Measurements from ENCODE around the gene MYRIP.
"Not testable (repeated sequence)": the region's sequence is repeated elsewhere in the genome, so short reads cannot be mapped to it uniquely, and the experiment has no call there.

Gene MYRIP

DNA sequence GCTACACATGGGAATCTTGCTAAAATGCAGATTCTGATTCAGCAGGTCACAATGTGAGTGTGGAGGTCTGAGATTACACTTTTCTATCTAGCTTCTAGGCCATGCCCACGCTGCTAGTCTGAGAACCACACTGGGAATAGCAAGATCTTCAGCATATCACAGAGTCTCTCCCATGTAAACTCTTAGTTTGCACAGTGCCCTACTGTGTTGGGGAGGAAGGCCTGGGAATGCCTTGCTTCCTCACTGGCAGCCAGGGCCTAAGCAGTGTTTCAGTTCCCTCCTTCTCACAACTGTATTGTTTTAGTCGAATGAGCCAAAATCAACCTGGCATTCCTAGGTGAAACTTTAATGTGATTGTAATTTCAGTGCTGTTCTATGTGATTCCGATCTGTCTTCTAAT is 320.1 kb downstream of the MYRIP start:
- H3K4me1 ChIP-seq (ENCODE audit: control insufficient read depth, insufficient read depth, low read length), result no peaks in the 10 kb centered on the region
- peaks cover 13% of the 10 kb centered on the region for H3K9me3 ChIP-seq (ENCODE audit: control insufficient read depth, insufficient read depth, low read depth, low read length)
- no peak overlapping the region for H3K4me3 ChIP-seq (ENCODE audit: low read depth, low read length)
- H3K36me3 ChIP-seq (ENCODE audit: control insufficient read depth, insufficient read depth, low read length), result no peaks in the 10 kb centered on the region
- H3K27ac ChIP-seq (ENCODE audit: low read depth, low read length), result no peak overlapping the region
- no peak overlapping the region for H3K9ac ChIP-seq (ENCODE audit: low read length)
- H3K27me3 ChIP-seq (ENCODE audit: control insufficient read depth, insufficient read depth, low read length), result no peaks in the 10 kb centered on the region

- no peaks in the 10 kb centered on the region for H3K4me1 ChIP-seq (ENCODE audit: control insufficient read depth, insufficient read depth, low read length)
- H3K9ac ChIP-seq (ENCODE audit: low read length), result no peak overlapping the region
- H3K27ac ChIP-seq (ENCODE audit: low read depth, low read length), result no peak overlapping the region
- H3K4me3 ChIP-seq (ENCODE audit: low read depth, low read length), result no peak overlapping the region
- no peaks in the 10 kb centered on the region for H3K36me3 ChIP-seq (ENCODE audit: control insufficient read depth, insufficient read depth, low read length)
- no peaks in the 10 kb centered on the region for H3K27me3 ChIP-seq (ENCODE audit: control insufficient read depth, insufficient read depth, low read length)
- peaks cover 13% of the 10 kb centered on the region for H3K9me3 ChIP-seq (ENCODE audit: control insufficient read depth, insufficient read depth, low read depth, low read length)
These were observed 320.6 kb downstream of the MYRIP start for GRCh38 chr3:40129981-40130380.

- H3K27me3 ChIP-seq (ENCODE audit: control insufficient read depth, insufficient read depth, low read length), result no peaks in the 10 kb centered on the region
These were observed 321.3 kb downstream of the MYRIP start for GRCh38 chr3:40130721-40131120.

GRCh38 chr3:40133886-40134575 is 324.6 kb downstream of the MYRIP start:
- H3K9me3 ChIP-seq (ENCODE audit: control insufficient read depth, insufficient read depth, low read depth, low read length), result peaks cover 13% of the 10 kb centered on the region
- not testable (repeated sequence) for H3K4me3 ChIP-seq (ENCODE audit: low read depth, low read length); H3K27ac ChIP-seq (ENCODE audit: low read depth, low read length); H3K4me1 ChIP-seq (ENCODE audit: control insufficient read depth, insufficient read depth, low read length); H3K9ac ChIP-seq (ENCODE audit: low read length); H3K27me3 ChIP-seq (ENCODE audit: control insufficient read depth, insufficient read depth, low read length); H3K36me3 ChIP-seq (ENCODE audit: control insufficient read depth, insufficient read depth, low read length)

More at GRCh38 chr3:40130721-40131120, 321.3 kb downstream of the MYRIP start:
- Histone ChIP-seq H3K4me3 (ENCODE audit: low read depth, low read length) (no peak overlapping the region), H3K27ac (ENCODE audit: low read depth, low read length) (no peak overlapping the region), H3K36me3 (ENCODE audit: control insufficient read depth, insufficient read depth, low read length) (no peaks in the 10 kb centered on the region), H3K4me1 (ENCODE audit: control insufficient read depth, insufficient read depth, low read length) (no peaks in the 10 kb centered on the region), H3K9ac (ENCODE audit: low read length) (no peak overlapping the region), H3K9me3 (ENCODE audit: control insufficient read depth, insufficient read depth, low read depth, low read length) (peaks cover 13% of the 10 kb centered on the region)

GRCh38 chr3:40137591-40138295 is 328.3 kb downstream of the MYRIP start:
- no peaks in the 10 kb centered on the region for H3K27me3 ChIP-seq (ENCODE audit: control insufficient read depth, insufficient read depth, low read length)
- no peaks in the 10 kb centered on the region for H3K36me3 ChIP-seq (ENCODE audit: control insufficient read depth, insufficient read depth, low read length)
- H3K27ac ChIP-seq (ENCODE audit: low read depth, low read length), result no peak overlapping the region

GRCh38 chr3:40143283-40144090 is 334.1 kb downstream of the MYRIP start:
- no peaks in the 10 kb centered on the region for H3K9me3 ChIP-seq (ENCODE audit: control insufficient read depth, insufficient read depth, low read depth, low read length)
- H3K36me3 ChIP-seq (ENCODE audit: control insufficient read depth, insufficient read depth, low read length), result no peaks in the 10 kb centered on the region
- H3K27ac ChIP-seq (ENCODE audit: low read depth, low read length), result no peak overlapping the region
- H3K9ac ChIP-seq (ENCODE audit: low read length), result no peak overlapping the region
- H3K4me1 ChIP-seq (ENCODE audit: control insufficient read depth, insufficient read depth, low read length), result no peaks in the 10 kb centered on the region
- H3K4me3 ChIP-seq (ENCODE audit: low read depth, low read length), result no peak overlapping the region
- H3K27me3 ChIP-seq (ENCODE audit: control insufficient read depth, insufficient read depth, low read length), result no peaks in the 10 kb centered on the region

More at GRCh38 chr3:40137591-40138295, 328.3 kb downstream of the MYRIP start:
- Histone ChIP-seq H3K9me3 (ENCODE audit: control insufficient read depth, insufficient read depth, low read depth, low read length) (peaks cover 13% of the 10 kb centered on the region), H3K4me1 (ENCODE audit: control insufficient read depth, insufficient read depth, low read length) (no peaks in the 10 kb centered on the region), H3K9ac (ENCODE audit: low read length) (no peak overlapping the region), H3K4me3 (ENCODE audit: low read depth, low read length) (no peak overlapping the region)

DNA sequence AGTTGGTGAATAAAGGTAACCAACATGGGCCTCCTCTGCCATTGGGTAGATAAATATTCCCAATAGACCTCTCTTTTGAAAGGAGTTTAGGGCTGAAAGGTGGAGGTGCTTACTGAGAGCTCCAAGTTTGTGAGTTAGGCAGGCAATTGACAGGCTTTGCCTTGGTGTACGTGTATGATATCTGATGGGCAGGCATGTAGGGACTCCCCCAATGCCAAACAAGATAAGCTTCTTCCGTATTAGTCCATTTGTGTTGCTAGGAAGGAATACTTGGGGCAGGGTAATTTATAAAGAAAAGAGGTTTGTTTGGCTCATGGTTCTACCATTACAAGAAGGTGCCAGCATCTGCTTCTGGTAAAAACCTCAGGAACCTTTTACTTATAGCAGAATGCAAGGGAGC is 339.4 kb downstream of the MYRIP start:
- Histone ChIP-seq H3K36me3 (ENCODE audit: control insufficient read depth, insufficient read depth, low read length) (no peaks in the 10 kb centered on the region), H3K27ac (ENCODE audit: low read depth, low read length) (no peak overlapping the region), H3K4me3 (ENCODE audit: low read depth, low read length) (no peak overlapping the region), H3K9me3 (ENCODE audit: control insufficient read depth, insufficient read depth, low read depth, low read length) (no peaks in the 10 kb centered on the region), H3K4me1 (ENCODE audit: control insufficient read depth, insufficient read depth, low read length) (no peaks in the 10 kb centered on the region), H3K27me3 (ENCODE audit: control insufficient read depth, insufficient read depth, low read length) (no peaks in the 10 kb centered on the region), H3K9ac (ENCODE audit: low read length) (no peak overlapping the region)

GRCh38 chr3:40152482-40153133 is 343.2 kb downstream of the MYRIP start:
- Histone ChIP-seq H3K27ac (ENCODE audit: low read depth, low read length) (no peak overlapping the region), H3K4me3 (ENCODE audit: low read depth, low read length) (no peak overlapping the region), H3K9me3 (ENCODE audit: control insufficient read depth, insufficient read depth, low read depth, low read length) (no peaks in the 10 kb centered on the region), H3K36me3 (ENCODE audit: control insufficient read depth, insufficient read depth, low read length) (no peaks in the 10 kb centered on the region), H3K27me3 (ENCODE audit: control insufficient read depth, insufficient read depth, low read length) (no peaks in the 10 kb centered on the region), H3K4me1 (ENCODE audit: control insufficient read depth, insufficient read depth, low read length) (no peaks in the 10 kb centered on the region), H3K9ac (ENCODE audit: low read length) (no peak overlapping the region)

DNA sequence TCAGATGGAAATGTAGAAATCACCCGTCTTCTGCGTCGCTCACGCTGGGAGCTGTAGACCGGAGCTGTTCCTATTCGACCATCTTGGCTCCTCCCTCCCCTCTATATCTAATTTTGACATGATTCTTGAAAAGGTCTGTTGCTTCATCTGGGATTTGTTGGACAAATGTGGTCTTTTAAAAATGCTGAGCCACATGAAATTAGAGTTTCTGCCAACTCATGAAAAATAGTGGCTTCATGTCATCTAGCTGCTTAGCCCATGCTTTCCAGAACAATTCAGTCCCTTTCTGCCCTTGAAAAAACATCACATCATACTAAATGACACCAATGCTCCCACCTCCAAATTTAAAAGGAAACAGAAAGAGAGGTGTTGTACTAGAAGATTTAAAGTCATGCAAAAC is 351.5 kb downstream of the MYRIP start:
- Histone ChIP-seq H3K36me3 (ENCODE audit: control insufficient read depth, insufficient read depth, low read length) (no peaks in the 10 kb centered on the region), H3K27me3 (ENCODE audit: control insufficient read depth, insufficient read depth, low read length) (no peaks in the 10 kb centered on the region), H3K4me1 (ENCODE audit: control insufficient read depth, insufficient read depth, low read length) (no peaks in the 10 kb centered on the region), H3K9me3 (ENCODE audit: control insufficient read depth, insufficient read depth, low read depth, low read length) (peaks cover 9% of the 10 kb centered on the region; the same call in 1 of the 2 replicates), H3K27ac (ENCODE audit: low read depth, low read length) (no peak overlapping the region), H3K9ac (ENCODE audit: low read length) (no peak overlapping the region), H3K4me3 (ENCODE audit: low read depth, low read length) (no peak overlapping the region)

GRCh38 chr3:40162616-40163015 is 353.2 kb downstream of the MYRIP start:
- Histone ChIP-seq H3K27ac (ENCODE audit: low read depth, low read length) (no peak overlapping the region), H3K4me3 (ENCODE audit: low read depth, low read length) (no peak overlapping the region), H3K27me3 (ENCODE audit: control insufficient read depth, insufficient read depth, low read length) (no peaks in the 10 kb centered on the region), H3K9ac (ENCODE audit: low read length) (no peak overlapping the region), H3K9me3 (ENCODE audit: control insufficient read depth, insufficient read depth, low read depth, low read length) (peaks cover 9% of the 10 kb centered on the region; the same call in 1 of the 2 replicates), H3K36me3 (ENCODE audit: control insufficient read depth, insufficient read depth, low read length) (no peaks in the 10 kb centered on the region), H3K4me1 (ENCODE audit: control insufficient read depth, insufficient read depth, low read length) (no peaks in the 10 kb centered on the region)

All from HUES6 (cell line).